ENCODE data around the gene TIAM2.
"Not testable (repeated sequence)": the region's sequence is repeated elsewhere in the genome, so short reads cannot be mapped to it uniquely, and the experiment has no call there.

TIAM2 gene

DNA sequence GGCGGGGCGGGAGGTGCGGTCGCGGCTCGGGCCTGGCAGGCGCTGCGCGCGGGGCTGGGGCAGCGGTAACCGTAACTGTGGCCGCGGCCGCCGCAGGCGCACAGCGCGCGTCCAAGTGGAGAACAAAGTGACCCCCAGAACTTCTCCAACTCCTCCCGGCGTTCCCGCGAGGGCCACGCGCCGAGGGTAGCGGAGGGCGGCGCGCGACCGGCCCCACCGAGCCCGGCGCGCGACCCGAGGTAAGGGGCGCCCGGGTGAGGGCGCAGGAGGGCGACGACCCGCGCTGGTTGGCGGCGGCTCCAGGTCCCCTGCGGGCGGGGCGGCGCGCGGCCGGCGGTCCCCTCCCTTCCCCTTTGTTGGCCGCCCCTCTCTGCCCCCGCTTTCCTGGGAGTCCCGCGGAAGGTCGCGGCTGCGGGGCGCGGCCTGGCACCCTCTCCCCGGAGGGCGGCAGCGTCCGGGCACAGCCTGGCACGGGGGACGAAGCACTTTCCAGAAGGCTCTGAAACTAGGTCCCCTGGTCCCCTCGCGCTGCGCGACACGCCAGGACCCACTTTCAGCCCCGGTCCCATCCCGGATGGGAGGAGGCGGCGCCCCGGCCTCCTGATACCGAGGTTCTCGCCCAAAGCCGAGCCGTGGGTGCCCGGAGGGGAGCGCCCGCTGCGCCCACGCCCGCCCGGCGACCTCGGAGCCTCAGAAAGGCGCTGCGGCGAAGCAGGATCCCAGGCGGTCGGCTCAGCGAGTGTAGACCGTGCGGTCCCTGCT, at the start of gene TIAM2:
Gene TIAM2, plus strand, starts transcription at position 62 of the 762 bp plus-strand sequence. CDS start 133,909 bp downstream, outside the sequence.
- no peak for DNase-seq

- DNase-seq: no peak
These were observed 44.2 kb upstream of the TIAM2 start for GRCh38 chr6:154950979-154951344.

GRCh38 chr6:154951345-154952200, 43.5 kb upstream of the TIAM2 start:
- no peak for DNase-seq

GRCh38 chr6:154953644-154954043, 41.5 kb upstream of the TIAM2 start:
- no peak for DNase-seq

DNA sequence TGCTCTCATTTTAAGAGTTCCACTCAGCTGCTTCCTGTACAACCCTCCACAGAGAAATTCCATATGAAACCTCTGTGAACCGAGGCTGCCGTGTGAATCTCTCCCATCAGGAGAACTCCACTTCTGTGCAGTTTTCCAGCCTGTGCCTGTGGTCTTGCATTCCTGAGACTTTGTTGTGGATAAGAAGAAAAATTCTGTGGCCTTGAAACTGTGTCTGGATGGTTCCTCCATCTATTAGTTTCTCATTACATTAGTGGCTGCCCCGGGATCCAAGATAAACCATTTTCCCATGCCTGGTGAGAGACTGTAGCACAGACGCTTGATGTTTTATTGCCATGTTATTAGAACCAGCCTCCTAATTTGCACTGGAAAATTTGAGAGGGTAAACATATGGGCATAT, 40.8 kb upstream of the TIAM2 start:
- no peak for DNase-seq

- no peak for DNase-seq
These were observed 38.2 kb upstream of the TIAM2 start for GRCh38 chr6:154956771-154957522.

- DNase-seq: no peak
These were observed 36.6 kb upstream of the TIAM2 start for GRCh38 chr6:154958469-154958868.

DNA sequence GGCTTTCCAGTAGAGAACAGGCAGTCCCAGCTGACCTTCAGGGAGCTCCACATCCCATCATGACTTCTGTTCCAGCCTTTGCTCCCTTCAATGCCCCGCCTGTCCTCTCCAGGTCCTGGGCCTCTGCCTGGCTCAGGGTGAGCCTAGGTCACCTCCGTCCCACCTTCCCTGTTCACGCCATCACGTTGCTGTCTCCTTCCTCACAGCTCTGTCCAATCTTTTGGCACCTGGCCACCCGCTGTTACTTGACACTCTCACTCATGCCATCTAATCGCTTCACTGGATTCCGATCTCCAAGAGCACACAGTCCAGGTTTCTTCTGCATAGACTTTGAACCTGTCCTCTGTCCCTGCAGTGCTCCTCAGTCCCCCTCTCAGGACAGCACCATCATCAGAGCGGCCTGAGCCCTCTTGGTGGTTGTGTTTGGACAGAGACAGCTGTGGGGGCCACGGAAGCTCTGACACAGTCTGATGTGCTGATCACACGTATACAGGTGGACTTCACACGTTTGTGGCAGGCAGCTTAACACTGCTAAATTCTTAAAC, 34.7 kb upstream of the TIAM2 start:
- DNase-seq: no peak

DNA sequence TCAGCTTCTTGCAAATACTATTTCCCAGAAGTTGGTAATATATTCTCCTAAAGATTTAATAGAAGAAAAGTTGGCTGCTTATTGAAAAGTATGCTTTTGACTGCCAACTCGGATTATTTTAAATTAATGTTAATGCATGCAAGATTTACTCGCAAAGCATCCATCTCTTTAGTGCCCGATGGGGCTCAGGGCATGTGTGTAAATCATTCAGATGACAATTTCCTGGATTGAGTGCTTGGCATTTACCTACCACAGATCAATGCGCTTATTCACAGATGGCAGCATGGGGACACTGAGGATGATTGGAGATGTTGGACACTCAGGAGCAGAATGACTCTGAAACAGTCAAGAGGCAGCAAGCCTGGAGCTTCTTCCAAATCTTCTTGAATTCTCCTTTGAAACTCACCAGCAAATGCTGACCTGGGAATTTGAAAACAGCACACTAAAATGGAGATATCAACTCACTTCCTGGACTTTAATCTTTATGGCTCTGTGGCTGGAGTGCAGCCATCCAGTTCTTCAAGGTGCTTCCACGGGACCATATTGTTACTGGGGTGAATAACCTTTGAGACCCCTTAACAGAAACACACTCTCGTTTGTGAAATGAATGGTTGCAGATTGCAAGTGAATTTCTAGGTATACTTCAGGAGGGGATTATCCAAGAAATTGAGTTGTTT, 34.1 kb upstream of the TIAM2 start:
- DNase-seq: no peak

- DNase-seq: peak; percentile 16
These were observed 32.4 kb upstream of the TIAM2 start for GRCh38 chr6:154962753-154963152.

DNA sequence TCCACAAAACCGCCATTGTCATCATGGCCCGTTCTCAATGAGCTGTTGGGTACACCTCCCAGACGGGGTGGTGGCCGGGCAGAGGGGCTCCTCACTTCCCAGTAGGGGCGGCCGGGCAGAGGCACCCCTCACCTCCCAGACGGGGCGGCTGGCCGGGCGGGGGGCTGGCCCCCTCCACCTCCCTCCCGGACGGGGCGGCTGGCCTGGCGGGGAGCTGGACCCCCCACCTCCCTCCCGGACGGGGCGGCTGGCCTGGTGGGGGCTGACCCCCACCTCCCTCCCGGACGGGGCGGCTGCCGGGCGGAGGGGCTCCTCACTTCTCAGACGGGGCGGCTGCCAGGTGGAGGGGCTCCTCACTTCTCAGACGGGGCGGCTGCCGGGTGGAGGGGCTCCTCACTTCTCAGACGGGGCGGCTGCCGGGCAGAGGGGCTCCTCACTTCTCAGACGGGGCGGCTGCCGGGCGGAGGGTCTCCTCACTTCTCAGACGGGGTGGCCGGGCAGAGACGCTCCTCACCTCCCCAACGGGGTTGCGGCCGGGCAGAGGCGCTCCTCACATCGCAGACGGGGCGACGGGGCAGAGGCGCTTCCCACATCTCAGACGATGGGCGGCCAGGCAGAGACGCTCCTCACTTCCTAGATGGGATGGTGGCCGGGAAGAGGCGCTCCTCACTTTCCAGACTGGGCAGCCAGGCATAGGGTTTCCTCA, 28.9 kb upstream of the TIAM2 start:
- not testable (repeated sequence) for DNase-seq

GRCh38 chr6:154969796-154970195, 25.3 kb upstream of the TIAM2 start:
- no peak for DNase-seq

DNA sequence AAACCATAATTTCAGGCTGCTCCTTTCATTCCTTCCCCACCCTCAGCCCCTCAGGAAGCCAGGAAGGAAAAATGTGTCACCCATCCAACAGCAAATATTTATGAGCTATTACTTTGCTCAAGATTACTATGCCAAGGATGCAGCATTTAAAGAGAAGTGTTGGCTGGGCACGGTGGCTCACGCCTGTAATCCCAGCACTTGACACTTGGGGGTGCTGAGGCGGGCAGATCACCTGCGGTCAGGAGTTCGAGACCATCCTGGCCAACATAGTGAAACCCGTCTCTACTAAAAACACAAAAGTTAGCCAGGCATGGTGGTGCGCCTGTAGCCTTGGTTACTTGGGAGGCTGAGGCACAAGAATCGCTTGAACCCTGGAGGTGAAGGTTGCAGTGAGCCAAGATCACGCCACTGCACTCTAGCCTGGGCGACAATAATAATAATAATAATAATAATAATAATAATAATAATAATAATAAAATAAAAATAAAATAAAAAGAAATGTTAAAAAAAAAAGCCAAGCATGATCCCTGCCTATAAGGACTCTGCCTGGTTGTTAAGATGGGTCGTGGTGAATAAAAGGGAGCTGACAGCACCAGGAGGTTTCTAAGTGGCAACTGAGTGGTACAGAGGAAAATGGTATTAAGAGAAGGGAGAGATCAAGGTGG, 20.5 kb upstream of the TIAM2 start:
- no peak for DNase-seq

DNA sequence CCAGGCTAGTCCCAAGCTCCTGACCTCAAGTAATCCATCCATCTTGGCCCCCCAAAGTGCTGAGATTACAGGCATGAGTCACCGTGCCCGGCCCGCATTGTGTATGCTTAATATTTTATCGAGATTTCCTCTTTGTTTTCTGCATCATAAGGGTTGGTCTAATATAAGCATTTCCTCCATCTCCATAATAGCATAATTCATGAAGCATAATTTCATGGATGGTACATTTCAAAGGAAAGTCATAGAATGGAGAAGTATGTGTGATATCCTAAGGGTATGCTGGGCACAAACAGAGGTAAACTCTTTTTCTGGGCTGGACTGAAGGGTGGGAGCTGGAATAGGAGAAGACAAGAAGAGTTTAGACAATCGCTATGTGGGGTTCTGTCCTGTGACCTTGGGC, 17.5 kb upstream of the TIAM2 start:
- no peak for DNase-seq

DNA sequence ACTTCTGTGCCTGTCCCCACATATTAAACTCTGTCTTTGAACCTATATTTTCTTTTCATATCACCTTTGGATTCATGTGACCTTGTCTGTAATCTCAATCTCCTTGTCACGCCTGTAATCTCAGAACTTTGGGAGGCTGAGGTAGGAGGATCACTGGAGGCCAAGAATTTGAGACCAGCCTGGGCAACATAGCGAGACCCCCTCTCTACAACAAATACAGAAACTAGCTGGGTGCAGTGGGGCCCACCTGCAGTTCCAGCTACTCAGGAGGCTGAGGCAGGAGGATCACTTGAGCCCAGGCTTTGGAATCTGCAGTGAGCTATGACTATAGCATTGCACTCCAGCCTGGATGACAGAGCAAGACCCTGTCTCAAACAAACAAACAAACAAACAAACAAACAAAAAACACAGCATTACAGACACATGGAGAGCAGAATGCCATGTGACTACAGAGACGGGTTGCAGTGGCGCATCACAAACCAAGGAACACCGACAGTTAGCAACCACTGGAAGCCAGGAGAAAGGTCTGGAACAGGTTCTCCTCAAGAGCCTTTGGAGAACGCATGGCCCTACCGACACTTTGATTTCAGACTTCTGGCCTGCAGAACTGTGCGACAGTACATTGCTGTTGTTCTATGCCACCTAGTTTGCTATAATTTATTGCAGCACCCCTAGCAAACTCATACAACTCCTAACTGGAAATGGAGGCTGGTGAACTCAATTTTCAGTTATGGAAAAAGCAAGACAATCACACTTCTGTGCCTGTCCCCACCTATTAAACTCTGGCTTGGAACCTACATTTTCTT, 14.6 kb upstream of the TIAM2 start:
- no peak for DNase-seq

DNA sequence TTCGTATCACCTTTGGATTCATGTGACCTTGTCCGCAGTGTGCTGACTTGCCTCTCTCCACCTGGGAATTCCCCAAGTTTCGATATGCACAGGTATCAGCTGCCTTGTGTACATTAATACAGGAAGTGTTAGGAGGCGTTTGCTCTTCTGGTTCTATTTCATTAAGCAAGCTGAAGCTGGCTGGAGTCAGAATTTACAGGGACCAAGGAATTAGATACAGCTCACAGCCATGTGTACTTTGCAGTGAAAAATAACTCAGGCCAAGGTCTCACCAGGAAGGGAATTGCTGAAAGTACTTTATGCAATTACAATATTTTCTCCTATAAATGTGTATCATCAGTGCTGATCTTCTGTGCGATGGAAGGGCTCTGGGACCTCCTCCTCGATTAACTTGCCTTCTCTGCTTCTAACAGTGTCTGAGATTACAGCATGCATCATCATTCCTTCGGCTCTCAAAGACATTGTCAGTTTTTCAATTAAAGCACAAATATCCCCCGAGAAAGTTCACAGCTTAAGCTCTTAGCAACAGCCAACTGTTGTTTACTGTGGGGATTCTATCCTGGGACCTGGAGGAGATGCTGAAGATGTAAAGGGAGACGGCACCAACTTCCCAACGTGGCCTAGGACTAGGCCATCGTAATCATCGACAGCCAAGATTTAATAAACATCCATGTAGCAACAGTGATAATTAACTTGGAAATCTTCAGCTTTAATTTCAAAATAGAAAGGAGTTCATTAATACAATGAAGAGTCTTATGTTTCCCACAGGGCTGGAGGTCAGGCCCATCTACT, 13.8 kb upstream of the TIAM2 start:
- DNase-seq: no peak

- DNase-seq: no peak
These were observed 11.0 kb upstream of the TIAM2 start for GRCh38 chr6:154984146-154984545.

DNA sequence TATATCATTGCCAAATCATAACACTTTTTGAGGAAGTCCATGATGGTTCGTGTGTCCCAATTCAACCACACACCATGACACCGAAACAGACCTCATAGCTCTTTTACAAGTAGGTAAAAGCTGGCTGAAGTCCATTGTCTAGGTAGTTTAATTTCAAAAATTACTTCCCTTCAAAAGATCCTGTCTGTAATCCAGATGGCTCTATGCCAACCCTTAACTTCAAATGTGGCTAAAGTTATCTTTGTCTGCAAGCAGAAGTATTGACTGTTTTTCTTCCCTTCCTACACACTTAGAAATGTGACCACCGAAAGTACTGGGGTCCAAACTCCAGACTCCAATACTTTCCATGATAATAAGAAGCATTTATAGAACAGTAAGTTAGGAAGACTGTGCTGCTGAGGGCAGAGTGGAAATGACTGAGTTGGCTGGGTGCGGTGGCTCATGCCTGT, 8.3 kb upstream of the TIAM2 start:
- no peak for DNase-seq

DNA sequence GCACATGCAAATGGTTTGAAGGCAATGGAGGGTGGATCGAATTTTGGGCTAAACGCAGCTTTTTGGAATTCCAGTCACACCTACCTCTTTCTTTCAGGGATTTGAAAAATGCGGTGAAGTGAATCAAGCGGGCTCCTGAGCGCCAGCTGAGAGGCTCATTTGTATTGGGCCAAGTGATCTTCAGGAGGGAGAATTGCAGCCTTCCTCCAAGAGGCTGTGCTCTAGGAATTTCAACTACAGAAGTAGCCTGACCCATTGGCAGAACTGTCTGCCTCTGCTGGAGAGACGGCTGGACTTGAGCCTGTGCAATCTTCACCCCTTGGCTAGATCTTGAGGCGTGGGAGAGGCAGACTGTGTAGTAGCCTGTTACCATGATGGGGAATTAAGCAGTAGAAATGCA, 5.7 kb upstream of the TIAM2 start:
- no peak for DNase-seq

- no peak for DNase-seq
These were observed 3.9 kb upstream of the TIAM2 start for GRCh38 chr6:154991207-154991606.

Data from amniotic stem cell (primary cell).